Cerebellar nuclear complex (tissue), 1 donor: ENCODE measurements around the gene MAMDC2.

Experiments used
- DNase-seq, 2 experiments: peaks; one replicate each; lab custom pipeline; 2025; lab: John Stamatoyannopoulos, UW

The MAMDC2 gene

GRCh38 chr9:70064496-70064895, 20.8 kb downstream of the MAMDC2 start:
- no peak for DNase-seq

GRCh38 chr9:70065572-70065971, 21.9 kb downstream of the MAMDC2 start:
- no peak for DNase-seq

- no peak for DNase-seq
Observed at GRCh38 chr9:70066418-70066817, 22.8 kb downstream of the MAMDC2 start.

GRCh38 chr9:70066874-70067273, 23.2 kb downstream of the MAMDC2 start:
- no peak for DNase-seq

GRCh38 chr9:70069704-70070103, 26.1 kb downstream of the MAMDC2 start:
- no peak for DNase-seq

GRCh38 chr9:70073193-70073592, 29.5 kb downstream of the MAMDC2 start:
- no peak for DNase-seq

- DNase-seq, result no peak
Observed at GRCh38 chr9:70073756-70074155, 30.1 kb downstream of the MAMDC2 start.

- DNase-seq, result no peak
Observed at GRCh38 chr9:70076678-70077077, 33.0 kb downstream of the MAMDC2 start.

- no peak for DNase-seq
Observed at GRCh38 chr9:70079417-70080037, 35.9 kb downstream of the MAMDC2 start.

- DNase-seq, result no peak
Observed at GRCh38 chr9:70080481-70081119, 37.0 kb downstream of the MAMDC2 start.

GRCh38 chr9:70081120-70081495, 37.5 kb downstream of the MAMDC2 start:
- no peak for DNase-seq

- no peak for DNase-seq
Observed at GRCh38 chr9:70083429-70083828, 39.8 kb downstream of the MAMDC2 start.

- DNase-seq, result no peak
Observed at GRCh38 chr9:70085241-70085640, 41.6 kb downstream of the MAMDC2 start.

- DNase-seq, result no peak
Observed at GRCh38 chr9:70091103-70091502, 47.5 kb downstream of the MAMDC2 start.

- DNase-seq, result no peak
Observed at GRCh38 chr9:70091572-70091971, 47.9 kb downstream of the MAMDC2 start.

GRCh38 chr9:70092190-70092589, 48.5 kb downstream of the MAMDC2 start:
- DNase-seq, result no peak

GRCh38 chr9:70093095-70093494, 49.4 kb downstream of the MAMDC2 start:
- no peak for DNase-seq

GRCh38 chr9:70093944-70094343, 50.3 kb downstream of the MAMDC2 start:
- no peak for DNase-seq

GRCh38 chr9:70094747-70095146, 51.1 kb downstream of the MAMDC2 start:
- DNase-seq, result no peak

- no peak for DNase-seq
Observed at GRCh38 chr9:70097187-70097586, 53.5 kb downstream of the MAMDC2 start.

GRCh38 chr9:70100362-70100761, 56.7 kb downstream of the MAMDC2 start:
- DNase-seq, result no peak

GRCh38 chr9:70101265-70101664, 57.6 kb downstream of the MAMDC2 start:
- no peak for DNase-seq

GRCh38 chr9:70105147-70105546, 61.5 kb downstream of the MAMDC2 start:
- DNase-seq, result no peak

GRCh38 chr9:70106571-70106970, 62.9 kb downstream of the MAMDC2 start:
- no peak for DNase-seq
